SW480 (cell line): ENCODE results near the gene HIRA.
A peak's percentile ranks its signal among the peaks of the same experiment; 100 is the strongest.
"Not testable (repeated sequence)": the region's sequence is repeated elsewhere in the genome, so short reads cannot be mapped to it uniquely, and the experiment has no call there.

ENCODE experiments used
- DNase-seq: peaks from one replicate; pipeline ENCODE4 v3.0.0-alpha.2; 2016; ENCODE audit warnings: low spot score

HIRA gene

DNA sequence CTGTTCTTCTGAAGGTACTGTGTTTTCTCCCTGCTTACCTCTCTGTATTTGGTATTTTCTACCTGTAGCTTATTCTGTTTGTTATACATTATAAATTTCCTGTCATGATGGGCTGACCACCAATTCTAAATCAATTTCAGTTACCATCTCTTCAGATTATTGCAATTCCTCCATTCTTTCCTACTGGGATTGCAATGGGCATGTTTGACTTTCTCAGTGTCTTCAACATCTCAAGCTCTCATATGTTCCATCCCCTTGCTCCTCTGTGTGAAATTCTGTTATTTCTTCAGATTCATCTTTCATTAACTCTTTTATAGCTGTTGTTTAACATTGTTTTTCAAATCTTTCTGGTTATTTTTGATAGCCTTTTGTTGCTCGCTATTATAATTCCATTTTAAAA, 31.5 kb upstream of the HIRA start:
- DNase-seq, result no peak

DNA sequence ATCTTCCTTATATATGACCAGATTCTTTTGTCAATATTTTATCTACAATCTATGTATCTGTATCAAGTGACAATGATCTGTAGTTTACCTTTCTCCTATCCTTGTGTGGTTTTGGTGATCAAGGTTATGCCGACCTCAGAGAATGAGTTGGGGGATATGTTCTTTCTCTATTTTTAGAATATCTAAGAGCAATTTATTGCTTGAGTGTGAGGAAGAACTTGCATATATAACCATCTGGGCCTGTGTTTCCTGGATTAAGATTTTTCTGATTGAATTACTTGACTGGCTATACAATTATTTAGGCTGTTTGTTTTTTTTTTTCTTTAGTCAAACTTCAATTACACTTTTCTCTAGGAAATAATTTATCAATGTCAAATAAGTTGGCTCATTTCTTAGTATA, 30.0 kb upstream of the HIRA start:
- no peak for DNase-seq

DNA sequence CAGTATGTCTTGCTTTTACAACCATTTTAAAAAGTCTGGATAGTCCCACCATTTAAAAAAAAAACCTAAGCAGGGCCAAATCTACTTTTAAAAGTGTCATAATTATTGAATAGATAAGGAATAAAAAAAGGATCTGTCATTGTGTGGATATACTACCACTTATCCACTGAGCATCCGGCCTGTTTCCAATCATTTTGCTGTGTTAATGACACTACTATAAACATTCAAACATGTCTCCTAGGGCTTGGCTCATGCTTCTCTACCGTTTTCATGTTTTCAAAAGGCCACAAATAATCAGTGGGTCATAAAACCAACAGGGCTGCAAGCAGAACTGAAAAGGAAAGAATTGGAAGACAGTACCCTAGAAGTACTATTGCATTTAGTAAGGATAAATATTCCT, 28.5 kb upstream of the HIRA start:
- DNase-seq, result no peak

DNA sequence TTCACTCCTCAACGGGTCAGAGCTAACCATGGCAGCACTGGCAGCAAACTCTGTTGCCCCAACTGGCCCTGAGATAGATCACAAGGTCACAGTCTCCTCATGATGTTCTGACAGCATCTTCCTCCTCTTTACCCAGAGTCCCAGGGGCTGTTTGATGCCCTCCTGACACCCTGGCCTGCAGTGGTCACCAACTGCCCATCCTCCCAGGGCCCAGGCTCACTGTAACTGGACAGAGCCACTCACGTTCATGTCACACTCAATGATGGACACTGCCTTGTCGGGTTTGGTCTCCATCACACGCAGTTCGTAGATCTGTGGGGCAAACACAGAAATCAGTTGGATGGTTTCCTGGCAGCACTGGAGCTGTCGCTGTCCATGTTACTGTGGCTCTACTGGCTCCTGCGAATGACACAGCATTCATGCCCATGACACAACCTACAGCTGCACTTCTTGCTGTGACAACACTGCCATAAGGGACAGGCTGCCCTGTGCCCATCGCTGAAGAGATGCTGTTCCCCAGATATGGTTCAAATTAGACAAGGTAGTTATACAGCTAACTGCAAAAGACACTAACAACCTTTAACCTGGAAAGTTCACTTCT, 26.4 kb upstream of the HIRA start:
- no peak for DNase-seq

DNA sequence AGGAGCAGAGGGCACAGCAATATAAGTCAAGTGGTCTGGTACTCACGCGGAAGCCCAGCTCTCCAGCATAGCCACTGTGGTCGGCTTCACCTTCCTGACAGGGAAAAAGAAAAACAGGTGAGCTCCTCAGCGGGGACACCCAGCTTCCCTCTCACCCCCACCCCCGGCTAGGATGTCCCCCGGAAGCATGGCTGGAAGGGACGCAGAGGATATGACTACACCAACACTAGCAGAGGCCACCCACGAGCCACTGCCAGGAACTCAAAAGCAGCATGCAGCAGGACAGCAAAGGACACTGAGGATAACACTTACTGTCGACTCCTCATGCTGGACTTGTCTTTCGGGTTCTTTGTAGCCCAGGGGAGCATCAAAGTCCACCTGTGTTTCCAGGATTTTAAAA, 25.0 kb upstream of the HIRA start:
- DNase-seq, result no peak

DNA sequence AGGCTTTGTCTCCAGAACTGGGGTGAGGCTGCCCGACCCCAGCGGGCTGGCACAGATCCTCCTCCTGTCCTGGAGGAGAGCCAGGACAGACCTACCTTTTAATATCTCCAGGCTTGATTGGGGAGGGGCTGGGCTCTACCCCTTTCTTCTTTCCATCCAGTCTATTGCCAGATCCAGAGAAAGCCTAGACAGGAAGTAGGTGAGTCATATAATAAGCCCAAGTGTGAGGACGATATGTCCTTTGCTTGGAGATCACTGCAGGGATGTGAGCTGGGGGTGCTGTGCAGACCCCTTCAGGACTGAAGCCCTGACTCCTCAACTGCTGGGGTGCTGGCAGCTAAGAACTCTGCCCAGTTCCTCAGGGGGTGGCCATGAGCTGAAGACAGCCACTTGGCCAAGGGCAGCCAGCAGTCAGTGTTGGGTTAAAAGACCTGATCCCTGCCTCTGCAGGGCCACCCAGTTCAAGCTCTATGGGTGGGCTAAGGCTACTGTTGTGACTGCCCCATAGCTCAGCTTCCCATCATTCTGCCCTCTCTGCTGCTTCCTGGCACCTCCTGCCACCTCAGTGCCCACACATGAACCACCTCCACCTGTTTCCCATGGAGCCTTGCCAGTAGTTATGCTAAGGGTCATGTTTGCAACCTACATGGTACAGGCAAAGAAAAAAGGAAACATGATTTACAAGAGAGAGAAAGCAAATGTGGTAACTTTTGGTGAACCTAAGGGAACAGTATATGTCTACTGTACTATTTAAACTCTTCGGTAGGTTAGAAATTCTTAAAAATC, 24.2 kb upstream of the HIRA start:
- no peak for DNase-seq

DNA sequence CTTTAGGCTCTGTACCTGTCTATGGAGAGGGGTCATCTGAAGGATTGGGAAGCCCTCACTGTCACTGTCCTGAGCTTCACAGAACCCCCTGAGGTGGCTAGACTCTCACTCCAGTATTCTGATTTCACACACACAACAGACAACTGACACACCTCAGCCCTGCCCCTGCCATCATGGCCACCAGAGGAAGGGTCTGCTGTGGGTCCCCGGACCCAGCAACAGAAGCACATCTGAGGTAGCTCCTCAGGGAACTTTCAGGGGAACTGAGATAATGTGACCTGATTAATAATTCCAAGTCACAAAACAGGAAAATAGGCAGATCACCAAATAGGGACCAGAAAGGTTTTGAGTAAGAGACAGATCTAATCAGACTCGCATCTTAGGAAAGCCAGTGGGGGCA, 23.5 kb upstream of the HIRA start:
- no peak for DNase-seq

DNA sequence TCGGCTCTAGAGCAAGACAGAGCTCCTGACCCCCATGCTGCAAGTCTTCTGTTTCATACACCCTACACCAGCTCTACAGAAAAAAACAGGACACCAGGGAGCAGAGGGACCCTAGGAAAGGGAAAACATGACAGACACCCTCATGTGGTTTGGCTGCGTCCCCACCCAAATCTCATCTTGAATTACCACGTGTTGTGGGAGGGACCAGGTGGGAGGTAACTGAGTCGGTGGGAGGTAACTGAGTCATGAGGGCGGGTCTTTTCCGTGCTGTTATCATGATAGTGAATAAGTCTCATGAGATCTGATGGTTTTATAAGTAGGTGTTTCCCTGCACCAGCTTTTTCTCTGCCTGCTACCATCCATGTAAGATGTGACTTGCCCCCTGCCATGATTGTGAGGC, 22.6 kb upstream of the HIRA start:
- no peak for DNase-seq

DNA sequence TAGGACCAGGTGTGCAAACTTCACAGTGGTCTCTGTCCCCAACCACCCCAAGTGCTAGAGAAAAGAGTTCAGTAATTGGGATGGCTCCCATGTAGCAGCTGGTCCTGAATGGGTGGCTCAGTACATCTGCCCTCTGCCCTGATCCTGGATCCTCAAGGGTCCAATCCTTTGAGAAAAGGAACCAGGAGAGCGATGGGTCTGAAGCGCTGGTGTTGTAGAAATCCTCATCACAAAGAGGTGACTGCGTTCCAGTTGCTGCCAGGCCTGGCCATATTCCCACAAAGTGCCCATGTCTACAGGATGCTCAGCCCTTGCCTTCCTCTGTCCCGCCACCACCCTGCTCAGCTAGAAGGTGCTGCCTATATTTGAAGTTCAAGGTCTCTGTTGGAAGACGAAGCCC, 22.2 kb upstream of the HIRA start:
- no peak for DNase-seq

DNA sequence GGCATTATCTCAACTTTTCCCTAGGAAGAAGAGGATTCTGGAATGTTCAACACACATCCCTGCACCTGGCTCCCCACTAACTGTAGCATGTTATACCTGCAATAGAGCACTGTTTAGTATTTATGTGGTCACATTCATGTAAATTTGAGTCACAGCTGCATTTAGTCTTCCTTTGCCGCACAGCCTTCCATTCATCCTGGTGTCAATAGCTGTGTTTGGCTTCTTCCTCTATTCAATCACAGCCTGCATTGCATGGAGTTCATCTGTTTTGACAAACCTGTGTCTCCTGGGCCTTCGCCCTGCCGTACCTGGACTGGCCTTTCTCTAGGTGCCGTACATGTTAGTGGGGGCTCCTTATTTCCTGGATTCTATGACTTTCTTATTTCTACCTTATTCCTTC, 20.0 kb upstream of the HIRA start:
- DNase-seq, result no peak

DNA sequence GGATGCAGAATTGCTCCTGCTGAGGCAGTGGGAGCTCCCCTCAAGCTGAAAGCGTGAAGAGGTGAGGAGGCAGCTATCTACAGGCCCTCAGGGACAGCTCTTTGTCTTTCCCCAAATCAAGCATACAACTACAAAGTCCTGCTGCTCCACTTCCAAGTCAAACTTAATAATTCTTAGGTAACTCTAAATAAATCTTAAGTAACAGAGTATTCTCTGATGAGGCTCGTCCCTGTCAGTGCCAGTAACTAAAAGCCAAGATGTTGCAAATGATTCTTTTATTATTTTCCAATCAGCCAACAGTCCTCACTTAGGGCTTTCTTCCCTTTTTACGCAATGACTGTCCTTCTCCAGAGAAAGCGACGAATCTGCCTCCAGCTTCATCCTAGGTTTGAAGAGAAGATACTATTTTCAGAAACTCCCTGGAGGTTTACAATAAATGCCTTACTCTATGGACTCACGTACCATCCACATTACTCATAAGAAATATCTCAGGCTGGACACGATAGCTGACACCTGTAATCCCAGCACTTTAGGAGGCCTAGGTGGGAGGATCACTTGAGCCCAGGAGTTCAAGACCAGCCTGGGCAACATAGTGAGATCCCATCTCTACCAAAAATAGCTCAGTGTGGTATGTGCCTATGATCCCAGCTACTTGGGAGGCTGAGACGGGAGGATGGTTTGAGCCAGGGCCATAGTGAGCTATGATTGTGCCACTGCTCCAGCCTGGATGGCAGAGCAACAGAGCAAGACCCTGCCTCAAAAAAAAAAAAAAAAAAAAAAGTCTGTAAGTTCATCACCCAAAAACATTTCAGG, 19.0 kb upstream of the HIRA start:
- no peak for DNase-seq

DNA sequence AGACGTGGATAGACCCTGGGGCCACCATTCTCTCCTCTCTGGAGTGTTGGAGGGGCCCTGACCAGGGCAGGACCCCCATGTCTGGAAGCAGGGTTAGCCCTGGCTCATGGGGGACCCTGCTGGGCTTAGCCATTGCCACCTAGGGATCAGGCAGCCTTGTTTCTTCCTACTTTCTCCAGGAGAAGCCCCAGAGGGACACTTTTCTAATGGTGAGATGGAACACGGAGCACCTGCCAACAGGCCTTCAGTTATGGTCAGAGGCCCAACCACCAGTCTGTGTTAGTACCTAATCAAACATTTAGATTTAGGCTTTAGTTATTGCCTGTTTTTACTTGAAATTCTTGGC, 17.9 kb upstream of the HIRA start:
- no peak for DNase-seq

DNA sequence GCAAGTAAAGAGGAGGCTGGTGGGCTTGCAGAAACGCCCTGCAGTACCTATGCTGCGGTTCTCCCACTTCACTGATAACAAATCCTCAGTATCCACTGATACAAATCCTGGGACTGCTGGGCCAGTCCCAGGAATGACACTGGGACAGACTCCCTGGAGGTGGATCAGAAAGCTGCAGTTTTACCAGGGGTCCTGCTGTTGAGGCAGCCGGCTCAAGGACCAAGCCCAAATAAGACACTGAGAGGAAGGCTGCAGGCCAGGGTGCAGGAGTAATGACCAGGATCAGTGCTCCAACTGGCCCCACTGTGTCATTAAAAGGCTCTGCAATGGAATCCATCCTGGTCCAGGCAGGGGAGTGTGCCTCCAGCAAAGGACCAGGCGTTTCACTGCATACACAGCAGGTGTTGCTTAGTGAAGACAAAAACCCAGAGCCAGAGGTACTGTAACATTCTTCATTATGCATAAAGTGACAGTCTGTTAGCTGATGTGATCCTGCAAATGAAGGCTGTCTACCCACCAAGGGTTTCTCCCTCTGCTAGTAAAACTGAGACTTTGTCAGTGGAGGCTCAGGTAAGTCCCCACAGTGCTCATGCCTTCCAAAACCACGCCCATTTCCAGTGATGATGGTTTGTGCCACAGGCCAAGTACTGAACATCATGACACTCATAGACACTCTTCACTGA, 17.3 kb upstream of the HIRA start:
- DNase-seq, result no peak

DNA sequence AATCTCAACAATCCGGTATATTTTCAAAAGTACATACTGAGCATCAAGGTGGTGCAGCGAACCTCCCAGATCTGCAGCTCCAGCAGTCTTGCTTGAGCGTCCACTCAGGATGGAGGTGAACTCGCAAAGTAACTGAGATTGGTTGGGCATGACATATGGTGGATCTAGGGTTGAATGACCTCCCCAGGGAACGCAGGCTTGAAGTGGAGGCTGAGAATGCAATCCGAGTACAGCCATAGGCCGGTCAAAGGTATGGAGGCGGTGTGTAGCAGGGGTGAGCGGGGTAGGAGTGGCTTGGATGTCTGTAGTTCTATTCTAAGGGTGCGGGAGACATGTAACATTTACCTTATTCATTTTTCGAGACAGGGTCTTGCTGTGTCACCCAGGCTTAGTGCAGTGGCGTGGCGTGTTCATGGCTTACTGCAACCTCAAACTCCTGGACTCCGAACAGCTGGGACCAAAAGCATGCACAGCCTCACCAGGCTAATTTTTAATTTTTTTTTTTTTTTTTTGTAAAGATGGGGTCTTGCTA, 16.6 kb upstream of the HIRA start:
- DNase-seq, result peak; percentile 56

DNA sequence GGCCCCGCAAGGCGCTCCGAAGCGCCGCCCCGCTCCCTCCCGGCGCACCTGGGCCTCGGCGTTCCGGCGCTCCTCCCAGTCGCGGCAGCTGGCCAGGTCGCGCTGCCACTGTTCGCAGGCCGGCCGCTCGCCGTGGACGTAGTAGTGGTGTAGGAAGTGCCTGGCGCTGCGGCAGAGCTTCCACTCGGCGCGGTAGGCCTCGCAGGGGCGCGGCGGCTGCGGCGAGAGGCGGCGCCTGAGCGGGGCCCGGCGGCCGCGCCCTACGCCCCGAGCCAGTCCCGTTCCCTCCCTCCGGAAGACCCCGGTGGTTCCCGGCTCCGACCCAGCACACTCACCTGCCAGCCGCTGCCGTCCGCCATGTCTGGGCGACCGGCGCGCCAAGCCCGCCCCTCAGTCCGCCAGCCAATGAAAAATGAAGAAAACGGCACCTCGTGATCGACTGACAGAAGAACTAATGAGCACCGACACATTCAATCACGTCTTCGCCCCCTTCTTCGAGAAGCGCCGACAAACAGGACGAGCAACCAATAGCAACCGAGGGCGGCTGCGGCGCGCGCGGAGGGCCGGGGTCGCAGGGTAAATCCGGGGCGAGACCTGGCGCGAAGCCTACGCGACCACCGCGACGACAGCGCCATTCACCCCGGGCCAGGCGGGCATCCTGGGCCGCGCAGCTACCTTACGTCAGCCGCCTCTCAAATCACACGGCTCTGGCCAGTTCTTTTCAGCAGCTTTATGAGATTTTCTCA, 16.0 kb upstream of the HIRA start, which contains the start of gene C22orf39:
Gene C22orf39, minus strand, starts transcription at position 382 of the 746 bp plus-strand sequence. Its CDS starts 23 bp downstream, at position 359.
- DNase-seq, result peak; percentile 91

DNA sequence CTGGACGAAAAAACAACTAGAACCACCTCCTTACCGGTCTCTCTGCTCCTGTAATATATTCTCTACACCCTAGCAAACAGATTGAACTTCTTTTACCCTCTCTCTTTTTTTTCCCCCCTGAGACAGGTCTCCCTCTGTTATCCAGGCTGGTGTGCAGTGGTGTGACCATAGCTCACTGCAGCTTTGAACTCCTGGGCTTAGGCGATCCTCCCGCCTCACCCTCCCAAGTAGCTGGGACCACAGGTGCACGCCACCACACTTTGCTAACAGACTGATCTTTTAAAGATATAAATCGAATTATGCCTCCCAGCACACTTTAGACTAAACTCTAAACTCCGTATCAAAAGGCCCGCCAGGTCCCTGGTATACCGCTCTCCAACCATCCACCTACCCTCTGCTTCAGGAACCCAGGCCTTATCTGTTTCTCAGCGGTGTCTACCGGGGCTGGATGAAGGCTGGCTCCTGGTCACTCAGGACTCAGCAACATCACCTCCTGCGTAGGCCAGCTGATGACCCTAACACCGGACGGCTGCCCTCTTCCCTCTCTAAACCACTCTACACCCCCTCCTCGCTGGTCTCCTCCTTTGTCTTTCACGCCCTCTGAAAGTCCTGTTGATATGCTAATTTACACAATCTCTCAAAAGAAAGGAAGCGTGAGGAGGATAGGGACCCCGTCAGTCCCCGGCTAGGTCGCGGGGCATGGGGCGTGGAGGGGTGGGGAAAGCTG, 15.2 kb upstream of the HIRA start:
- DNase-seq, result peak; percentile 2

DNA sequence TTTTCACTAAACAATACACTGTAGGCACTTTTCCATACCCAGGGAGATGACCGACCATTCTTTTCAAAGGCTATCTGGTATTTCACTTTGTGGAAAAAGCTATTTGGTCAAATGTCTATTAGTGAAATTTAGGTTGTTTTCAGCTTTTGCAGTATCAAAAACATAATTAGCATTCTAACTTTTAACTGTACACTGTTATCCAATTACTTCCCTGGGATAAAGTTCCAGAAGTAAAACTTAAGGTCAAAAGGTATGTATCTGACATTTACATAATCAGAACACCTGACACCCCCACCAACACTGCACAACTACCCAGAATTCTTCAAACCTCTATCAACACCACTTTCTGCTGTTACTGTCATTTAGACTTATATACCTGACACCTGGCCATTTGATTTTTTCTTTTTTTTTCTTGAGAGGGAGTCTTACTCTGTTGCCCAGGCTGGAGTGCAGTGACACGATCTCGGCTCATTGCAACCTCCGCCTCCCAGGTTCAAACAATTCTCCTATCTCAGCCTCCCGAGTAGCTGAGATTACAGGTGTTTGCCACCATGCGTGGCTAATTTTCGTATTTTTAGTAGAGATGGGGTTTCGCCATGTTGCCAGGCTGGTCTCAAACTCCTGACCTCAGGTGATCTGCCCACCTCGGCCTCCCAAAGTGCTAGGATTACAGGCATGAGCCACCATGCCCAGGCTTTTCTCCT, 13.9 kb upstream of the HIRA start:
- DNase-seq, result not testable (repeated sequence)

DNA sequence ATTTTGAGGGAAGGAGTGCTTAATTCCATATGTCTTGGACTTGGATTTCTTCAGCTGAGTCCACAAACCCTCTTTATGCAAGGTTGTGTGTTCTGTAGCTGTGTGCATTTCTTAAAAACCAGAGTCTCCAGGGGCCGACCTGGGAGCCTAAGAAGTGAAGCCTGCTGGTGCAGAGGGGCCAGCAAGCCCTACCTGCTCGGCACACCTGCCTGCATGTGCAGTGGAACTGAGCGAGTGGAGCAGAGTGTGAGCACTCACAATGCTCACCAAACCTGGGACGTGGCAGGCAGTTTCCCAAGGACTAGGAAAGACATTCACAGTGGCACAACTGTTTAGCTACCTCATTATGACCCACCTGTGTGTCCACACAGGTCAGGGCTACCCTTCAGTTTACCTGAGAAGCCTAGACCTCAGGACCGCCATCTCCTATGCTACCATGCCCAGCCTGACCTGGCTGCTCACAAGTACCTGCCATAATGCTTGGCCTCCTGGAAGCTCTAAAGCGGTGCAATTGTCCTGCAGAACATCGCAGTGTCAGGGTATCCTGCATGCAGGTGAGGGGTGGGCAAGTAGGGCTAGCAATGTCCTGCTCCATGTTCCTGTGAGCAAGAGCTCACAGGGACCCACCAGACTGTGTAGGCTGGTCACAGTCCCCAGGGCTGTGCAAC, 12.1 kb upstream of the HIRA start:
- DNase-seq, result no peak

DNA sequence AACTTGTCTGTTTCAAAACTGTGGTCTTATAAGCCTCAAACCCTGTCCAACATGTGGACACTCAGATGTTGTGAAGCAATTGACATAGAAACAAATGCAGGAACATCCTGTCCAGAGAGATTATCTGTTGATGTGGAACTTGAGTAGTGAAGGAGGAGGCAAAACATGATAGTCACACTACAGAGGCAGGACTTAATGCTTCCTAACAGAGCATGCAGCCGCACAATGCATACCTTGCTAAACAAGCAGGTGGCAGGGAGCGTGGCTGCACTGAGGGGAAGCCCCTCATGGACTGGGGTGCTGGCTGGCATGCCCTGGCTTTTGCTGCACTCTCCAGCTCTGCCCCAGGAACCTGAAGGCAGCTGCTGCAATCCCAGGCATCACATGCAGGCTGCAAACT, 10.6 kb upstream of the HIRA start:
- no peak for DNase-seq
